ENCODE results near the gene SLF2. TPM values are rescaled to one million over a fixed set of nuclear protein-coding genes. Genes with fewer than 3 reads are reported as not detected.

SLF2 gene
- total RNA-seq, 1 experiment from 2014 or later, result 14.3 TPM

GRCh38 chr10:100873146-100873826 lies 39.5 kb upstream of the SLF2 start:
- H3K27me3 Mint-ChIP-seq (ENCODE audit: low read depth), result peaks cover 38% of the 10 kb centered on the region
- ATAC-seq (no peak), DNase-seq (ENCODE audit: low spot score) (no peak)
- H3K4me3 Mint-ChIP-seq, result no peak overlapping the region
- H3K9me3 Mint-ChIP-seq, result no peaks in the 10 kb centered on the region
- peaks cover 28% of the 10 kb centered on the region for H3K4me1 Mint-ChIP-seq
- TF ChIP-seq PRRX2 (CRISPR knock-in tag; IDR thresholded peaks at IDR 0.05) (no peak), ESRRA (CRISPR knock-in tag; IDR thresholded peaks at IDR 0.05; ENCODE audit: borderline replicate concordance) (no peak), NR1H2 (CRISPR knock-in tag; IDR thresholded peaks at IDR 0.05) (no peak), NFATC4 (CRISPR knock-in tag; IDR thresholded peaks at IDR 0.05) (no peak), E2F5 (CRISPR knock-in tag; IDR thresholded peaks at IDR 0.05) (no peak), SOX15 (CRISPR knock-in tag; IDR thresholded peaks at IDR 0.05) (no peak), ZNF219 (CRISPR knock-in tag; IDR thresholded peaks at IDR 0.05; ENCODE audit: borderline replicate concordance) (no peak), TEAD4 (CRISPR knock-in tag; IDR thresholded peaks at IDR 0.05) (no peak), ZNF671 (CRISPR knock-in tag; IDR thresholded peaks at IDR 0.05) (no peak), USF1 (CRISPR knock-in tag; IDR thresholded peaks at IDR 0.05) (no peak), MAX (CRISPR knock-in tag; IDR thresholded peaks at IDR 0.05) (no peak), ZNF396 (CRISPR knock-in tag; IDR thresholded peaks at IDR 0.05; ENCODE audit: borderline replicate concordance) (no peak), NR3C1 (CRISPR knock-in tag; conservative IDR thresholded peaks at IDR 0.05; ENCODE audit: low read depth) (no peak), PRDM15 (CRISPR knock-in tag; IDR thresholded peaks at IDR 0.05) (no peak), ZNF263 (CRISPR knock-in tag; IDR thresholded peaks at IDR 0.05; ENCODE audit: low read depth) (no peak)
- TF ChIP-seq, protein P1, sequence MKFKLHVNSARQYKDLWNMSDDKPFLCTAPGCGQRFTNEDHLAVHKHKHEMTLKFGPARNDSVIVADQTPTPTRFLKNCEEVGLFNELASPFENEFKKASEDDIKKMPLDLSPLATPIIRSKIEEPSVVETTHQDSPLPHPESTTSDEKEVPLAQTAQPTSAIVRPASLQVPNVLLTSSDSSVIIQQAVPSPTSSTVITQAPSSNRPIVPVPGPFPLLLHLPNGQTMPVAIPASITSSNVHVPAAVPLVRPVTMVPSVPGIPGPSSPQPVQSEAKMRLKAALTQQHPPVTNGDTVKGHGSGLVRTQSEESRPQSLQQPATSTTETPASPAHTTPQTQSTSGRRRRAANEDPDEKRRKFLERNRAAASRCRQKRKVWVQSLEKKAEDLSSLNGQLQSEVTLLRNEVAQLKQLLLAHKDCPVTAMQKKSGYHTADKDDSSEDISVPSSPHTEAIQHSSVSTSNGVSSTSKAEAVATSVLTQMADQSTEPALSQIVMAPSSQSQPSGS (CRISPR knock-in tag; IDR thresholded peaks at IDR 0.05; ENCODE audit: borderline replicate concordance, low read depth), result no peak
- TF ChIP-seq, protein P2, sequence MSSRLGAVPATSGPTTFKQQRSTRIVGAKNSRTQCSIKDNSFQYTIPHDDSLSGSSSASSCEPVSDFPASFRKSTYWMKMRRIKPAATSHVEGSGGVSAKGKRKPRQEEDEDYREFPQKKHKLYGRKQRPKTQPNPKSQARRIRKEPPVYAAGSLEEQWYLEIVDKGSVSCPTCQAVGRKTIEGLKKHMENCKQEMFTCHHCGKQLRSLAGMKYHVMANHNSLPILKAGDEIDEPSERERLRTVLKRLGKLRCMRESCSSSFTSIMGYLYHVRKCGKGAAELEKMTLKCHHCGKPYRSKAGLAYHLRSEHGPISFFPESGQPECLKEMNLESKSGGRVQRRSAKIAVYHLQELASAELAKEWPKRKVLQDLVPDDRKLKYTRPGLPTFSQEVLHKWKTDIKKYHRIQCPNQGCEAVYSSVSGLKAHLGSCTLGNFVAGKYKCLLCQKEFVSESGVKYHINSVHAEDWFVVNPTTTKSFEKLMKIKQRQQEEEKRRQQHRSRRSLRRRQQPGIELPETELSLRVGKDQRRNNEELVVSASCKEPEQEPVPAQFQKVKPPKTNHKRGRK (CRISPR knock-in tag; IDR thresholded peaks at IDR 0.05; ENCODE audit: borderline replicate concordance), result no peak
- no peaks in the 10 kb centered on the region for H3K36me3 Mint-ChIP-seq
- CTCF ChIA-PET, result interaction anchor here (0.6 to 10.2 kb wide), 13 partner anchors 10 to 355 kb away, joined by 3 to 167 read pairs (median 5); partner anchors contain the start of genes HIF1AN and PAX2
- POLR2A ChIA-PET, result no interaction called here
- no peak overlapping the region for H3K27ac Mint-ChIP-seq

All from WTC11 (cell line).